ENCODE measurements around the gene RNF44. TPM values are rescaled to one million over a fixed set of nuclear protein-coding genes. Genes with fewer than 3 reads are reported as not detected.

Gene RNF44
- 2.9 and 3.9 TPM in 2 replicates for total RNA-seq (2014; rRNA removed; shearing (Covaris generic))
- polyA plus RNA-seq (2016; fragmentation: Nextera tagmentation; extraction: Ambion mirVana) = 2.0 and 2.1 TPM in 2 replicates

DNA sequence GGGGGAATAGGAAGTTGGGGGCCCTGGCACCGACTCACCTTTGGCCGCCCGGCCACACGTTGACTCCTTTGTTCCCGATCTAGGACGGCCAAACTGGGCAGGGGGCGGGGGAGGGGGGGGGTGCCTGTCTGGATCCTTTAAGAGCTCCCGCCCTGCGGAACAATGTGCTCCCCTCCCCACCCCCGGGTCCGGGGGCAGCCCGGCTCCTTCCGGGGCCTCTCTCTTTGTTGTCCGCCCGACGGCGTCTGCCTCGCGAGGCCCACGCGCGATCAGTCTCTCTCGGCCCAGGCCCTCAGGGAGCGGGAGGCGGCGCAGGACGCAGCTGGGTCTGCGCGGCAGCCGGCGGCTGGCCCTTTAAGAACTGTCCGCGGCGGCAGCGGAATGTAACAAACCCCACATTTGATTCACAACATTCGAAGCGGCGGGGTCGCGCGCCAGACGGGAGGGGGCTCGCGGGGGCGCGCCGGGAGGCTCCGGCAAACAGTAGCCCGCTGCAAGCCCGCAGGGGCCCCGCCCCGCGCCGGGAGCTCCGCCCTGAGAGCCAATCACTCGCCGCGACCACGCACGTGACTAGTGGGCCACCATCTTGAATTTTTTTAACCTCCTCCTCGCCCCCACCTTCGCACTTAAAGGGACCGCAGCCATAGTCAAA is at the start of gene RNF44:
RNF44 (minus strand) TSS at position 501 of the 652 bp plus-strand sequence. CDS start 4,930 bp downstream, outside the sequence.
- peaks cover 11% of the 10 kb centered on the region for H3F3A ChIP-seq (ENCODE audit: insufficient read depth)
- H3K4me1 ChIP-seq (ENCODE audit: insufficient read depth) = peaks cover 11% of the 10 kb centered on the region
- no peaks in the 10 kb centered on the region for H4K20me1 ChIP-seq (ENCODE audit: insufficient read depth)
- H3K4me2 ChIP-seq (ENCODE audit: unreplicated experiment) = peak within 1 kb of the TSS; percentile 90
- in situ Hi-C loops (cut with MboI) = no loop called here
- no peaks in the 10 kb centered on the region for H3K36me3 ChIP-seq (ENCODE audit: low read depth)
- H3K27ac ChIP-seq = peak within 1 kb of the TSS; percentile 90
- peak within 1 kb of the TSS; percentile 91 for H3K9ac ChIP-seq
- no peaks in the 10 kb centered on the region for H3K9me2 ChIP-seq (ENCODE audit: insufficient read depth)
- peak within 1 kb of the TSS; percentile 98 for H3K4me3 ChIP-seq
- H2AFZ ChIP-seq = peak within 1 kb of the TSS; percentile 98
- no peak for TF ChIP-seq EZH2phosphoT487 (IDR thresholded peaks at IDR 0.05; ENCODE audit: insufficient read depth, low read depth)
- no peak for TF ChIP-seq EZH2 (IDR thresholded peaks at IDR 0.05; ENCODE audit: insufficient read depth, poor library complexity, severe bottlenecking)
- no peaks in the 10 kb centered on the region for H3K27me3 ChIP-seq (replicated peaks; ENCODE audit: insufficient read depth)
- WGBS, 2 experiments (ENCODE audit: low coverage in 1 of 2, low lambda C conversion rate in 2 of 2, missing lambda C conversion rate in 2 of 2) = 1 to 3% methylated on average over 25 to 43 of the region's 63 CpGs
- DNase-seq = peak; percentile 98
- H3K79me2 ChIP-seq (ENCODE audit: insufficient read depth) = peaks cover 38% of the 10 kb centered on the region
- H3K9me3 ChIP-seq (ENCODE audit: low read depth) = no peaks in the 10 kb centered on the region

DNA sequence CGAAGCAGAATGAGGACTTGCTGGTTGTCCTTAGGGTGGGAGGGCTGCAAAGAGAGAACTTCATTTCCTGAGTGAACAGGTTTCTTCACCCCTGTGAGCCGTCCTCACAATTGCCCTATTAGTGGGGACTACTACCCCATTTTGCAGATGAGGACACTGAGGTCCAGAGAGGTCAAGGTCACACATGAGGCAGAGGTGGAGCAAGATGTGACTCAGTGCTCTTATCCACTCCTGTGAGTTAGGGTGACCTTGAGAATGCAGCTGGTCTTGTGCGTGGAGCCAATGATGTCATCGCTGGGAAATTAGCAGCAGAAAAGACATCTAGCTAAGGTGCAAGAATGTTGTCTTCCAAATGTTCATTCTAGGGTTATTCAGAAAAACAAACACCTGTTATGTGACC is 45.9 kb upstream of the RNF44 start:
- H4K20me1 ChIP-seq (ENCODE audit: insufficient read depth) = no peaks in the 10 kb centered on the region
- in situ Hi-C loops (cut with MboI) = no loop called here
- no peak overlapping the region for H3K4me2 ChIP-seq (ENCODE audit: unreplicated experiment)
- H3K79me2 ChIP-seq (ENCODE audit: insufficient read depth) = no peaks in the 10 kb centered on the region
- H3K27me3 ChIP-seq (replicated peaks; ENCODE audit: insufficient read depth) = no peaks in the 10 kb centered on the region
- H3K4me1 ChIP-seq (ENCODE audit: insufficient read depth) = no peaks in the 10 kb centered on the region
- no peaks in the 10 kb centered on the region for H3K9me3 ChIP-seq (ENCODE audit: low read depth)
- H3K9me2 ChIP-seq (ENCODE audit: insufficient read depth) = no peaks in the 10 kb centered on the region
- H3K9ac ChIP-seq = no peak overlapping the region
- no peak overlapping the region for H2AFZ ChIP-seq
- H3K27ac ChIP-seq = no peak overlapping the region
- no peaks in the 10 kb centered on the region for H3F3A ChIP-seq (ENCODE audit: insufficient read depth)
- WGBS, 2 experiments (ENCODE audit: low coverage in 1 of 2, low lambda C conversion rate in 2 of 2, missing lambda C conversion rate in 2 of 2) = 62 to 71% methylated on average over 4 of the region's 4 CpGs
- TF ChIP-seq EZH2phosphoT487 (IDR thresholded peaks at IDR 0.05; ENCODE audit: insufficient read depth, low read depth) = no peak
- no peak for TF ChIP-seq EZH2 (IDR thresholded peaks at IDR 0.05; ENCODE audit: insufficient read depth, poor library complexity, severe bottlenecking)
- no peak overlapping the region for H3K4me3 ChIP-seq
- no peak for DNase-seq
- no peaks in the 10 kb centered on the region for H3K36me3 ChIP-seq (ENCODE audit: low read depth)

DNA sequence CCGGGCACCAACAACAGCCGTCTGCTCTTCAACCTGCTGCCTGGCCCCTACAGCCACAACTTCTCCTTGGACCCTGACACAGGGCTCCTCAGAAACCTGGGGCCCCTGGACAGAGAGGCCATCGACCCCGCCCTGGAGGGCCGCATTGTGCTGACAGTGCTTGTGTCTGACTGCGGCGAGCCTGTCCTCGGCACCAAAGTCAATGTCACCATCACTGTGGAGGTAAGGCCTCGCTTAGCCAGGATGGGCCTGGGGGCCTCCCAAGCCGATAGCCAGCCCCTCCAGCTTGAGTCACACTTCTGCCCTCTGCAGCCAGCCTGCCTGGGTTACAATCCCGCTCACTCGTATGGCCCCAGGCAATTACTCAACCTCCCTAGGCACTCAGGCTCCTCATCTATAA is 44.2 kb upstream of the RNF44 start:
- Histone ChIP-seq H3K4me2 (ENCODE audit: unreplicated experiment) (no peak overlapping the region), H3K4me3 (no peak overlapping the region), H3K79me2 (ENCODE audit: insufficient read depth) (no peaks in the 10 kb centered on the region), H3F3A (ENCODE audit: insufficient read depth) (no peaks in the 10 kb centered on the region), H3K9me2 (ENCODE audit: insufficient read depth) (no peaks in the 10 kb centered on the region), H3K27ac (no peak overlapping the region), H3K36me3 (ENCODE audit: low read depth) (no peaks in the 10 kb centered on the region), H3K4me1 (ENCODE audit: insufficient read depth) (no peaks in the 10 kb centered on the region), H3K9ac (no peak overlapping the region), H4K20me1 (ENCODE audit: insufficient read depth) (no peaks in the 10 kb centered on the region), H3K9me3 (ENCODE audit: low read depth) (no peaks in the 10 kb centered on the region), H2AFZ (no peak overlapping the region), H3K27me3 (replicated peaks; ENCODE audit: insufficient read depth) (no peaks in the 10 kb centered on the region)
- DNase-seq = no peak
- 73 to 74% methylated on average over 12 of the region's 12 CpGs for WGBS, 2 experiments (ENCODE audit: low coverage in 1 of 2, low lambda C conversion rate in 2 of 2, missing lambda C conversion rate in 2 of 2)
- no peak for TF ChIP-seq EZH2 (IDR thresholded peaks at IDR 0.05; ENCODE audit: insufficient read depth, poor library complexity, severe bottlenecking)
- TF ChIP-seq EZH2phosphoT487 (IDR thresholded peaks at IDR 0.05; ENCODE audit: insufficient read depth, low read depth) = no peak
- in situ Hi-C loops (cut with MboI) = no loop called here

DNA sequence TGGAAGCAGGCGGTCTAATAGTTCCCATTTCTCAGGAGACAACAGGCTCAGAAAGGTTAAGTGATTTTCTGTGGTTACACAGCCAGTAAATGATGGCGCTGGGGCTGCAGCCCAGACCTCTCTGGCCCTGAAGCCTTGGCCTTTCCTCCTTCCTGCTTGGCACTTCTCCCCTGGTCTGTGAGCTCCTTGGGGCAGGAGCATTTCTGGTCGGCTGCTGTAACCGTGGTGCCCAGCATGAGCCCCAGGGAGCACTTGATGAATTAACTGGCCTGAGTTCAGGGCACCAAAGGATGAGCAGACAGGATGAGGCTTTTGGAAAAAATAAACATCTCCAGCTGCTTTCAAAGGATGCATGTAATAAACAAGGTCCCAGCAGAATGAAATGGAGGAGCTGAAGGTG is 42.1 kb upstream of the RNF44 start:
- H3K79me2 ChIP-seq (ENCODE audit: insufficient read depth) = no peaks in the 10 kb centered on the region
- H3K27ac ChIP-seq = no peak overlapping the region
- no peaks in the 10 kb centered on the region for H3K36me3 ChIP-seq (ENCODE audit: low read depth)
- TF ChIP-seq EZH2 (IDR thresholded peaks at IDR 0.05; ENCODE audit: insufficient read depth, poor library complexity, severe bottlenecking) (no peak), EZH2phosphoT487 (IDR thresholded peaks at IDR 0.05; ENCODE audit: insufficient read depth, low read depth) (no peak)
- H3K4me1 ChIP-seq (ENCODE audit: insufficient read depth) = no peaks in the 10 kb centered on the region
- H3F3A ChIP-seq (ENCODE audit: insufficient read depth) = no peaks in the 10 kb centered on the region
- no peak overlapping the region for H3K4me2 ChIP-seq (ENCODE audit: unreplicated experiment)
- H4K20me1 ChIP-seq (ENCODE audit: insufficient read depth) = no peaks in the 10 kb centered on the region
- DNase-seq = no peak
- no peaks in the 10 kb centered on the region for H3K9me2 ChIP-seq (ENCODE audit: insufficient read depth)
- H3K27me3 ChIP-seq (replicated peaks; ENCODE audit: insufficient read depth) = no peaks in the 10 kb centered on the region
- H3K9ac ChIP-seq = no peak overlapping the region
- in situ Hi-C loops (cut with MboI) = no loop called here
- H3K4me3 ChIP-seq = no peak overlapping the region
- no peak overlapping the region for H2AFZ ChIP-seq
- WGBS, 2 experiments (ENCODE audit: low coverage in 1 of 2, low lambda C conversion rate in 2 of 2, missing lambda C conversion rate in 2 of 2) = 56 to 61% methylated on average over 4 of the region's 4 CpGs
- no peaks in the 10 kb centered on the region for H3K9me3 ChIP-seq (ENCODE audit: low read depth)
